HCT116 (cell line): ENCODE measurements around the gene SAMD4A.

Experiments
- JUND ChIP-seq: IDR thresholded peaks from 2 replicates; pipeline ENCODE4 v1.6.1; 2012
- SIN3A ChIP-seq: IDR thresholded peaks from 2 replicates; pipeline ENCODE4 v1.6.1; 2012; ENCODE audit warnings: low read depth
- YY1 ChIP-seq: IDR thresholded peaks from 2 replicates; pipeline ENCODE4 v1.6.1; 2011; ENCODE audit warnings: low read length, low read depth, moderate library complexity, mild to moderate bottlenecking; ENCODE audit not compliant: insufficient replicate concordance; ENCODE audit errors: extremely low read depth
- TF ChIP-seq, protein P1 (sequence below), 3 experiments: fragments of 200-600 bp in 1 of 3; sonication (generic) in 1 of 3; IDR thresholded peaks in 2 of 3; conservative IDR thresholded peaks in 1 of 3; 2 replicates each; pipeline ENCODE4 v1.5.1; 2012 to 2017; ENCODE audit warnings: low read depth in 2 of 3, low read length in 2 of 3, antibody characterized with exemption in 1 of 3, borderline replicate concordance in 1 of 3, control low read depth in 1 of 3, mild to moderate bottlenecking in 1 of 3, mixed read lengths in 1 of 3, mixed run types in 1 of 3, moderate library complexity in 1 of 3; ENCODE audit not compliant: insufficient read depth in 1 of 3

DNA sequence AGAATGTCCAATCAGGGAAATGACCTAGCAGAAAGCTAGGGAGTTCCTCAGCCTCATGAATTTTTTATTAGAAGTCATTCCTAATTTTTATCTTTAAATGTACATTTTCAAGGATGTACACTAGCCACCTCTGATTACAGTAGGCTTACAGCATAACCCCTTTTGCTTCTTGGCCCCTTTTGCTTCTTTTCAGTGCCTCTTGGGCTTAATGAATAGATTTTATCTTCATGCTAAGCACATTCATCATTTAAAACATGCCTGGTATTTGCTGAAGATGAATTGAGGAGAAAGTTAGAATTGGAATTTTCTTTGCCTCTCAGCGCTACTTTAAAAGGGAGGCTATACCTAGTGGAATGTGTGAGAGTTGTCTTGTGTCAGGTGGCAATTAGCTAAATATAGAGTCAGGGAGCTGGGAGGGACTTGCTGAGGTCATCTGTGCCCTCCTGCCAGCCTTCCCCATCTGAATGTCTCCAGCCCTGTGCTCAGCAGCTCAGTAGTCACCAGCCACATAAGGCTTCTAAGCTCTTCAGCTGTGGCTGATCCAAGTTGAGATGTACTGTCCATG, 132.1 kb downstream of the SAMD4A start:
- TF ChIP-seq, protein P1, sequence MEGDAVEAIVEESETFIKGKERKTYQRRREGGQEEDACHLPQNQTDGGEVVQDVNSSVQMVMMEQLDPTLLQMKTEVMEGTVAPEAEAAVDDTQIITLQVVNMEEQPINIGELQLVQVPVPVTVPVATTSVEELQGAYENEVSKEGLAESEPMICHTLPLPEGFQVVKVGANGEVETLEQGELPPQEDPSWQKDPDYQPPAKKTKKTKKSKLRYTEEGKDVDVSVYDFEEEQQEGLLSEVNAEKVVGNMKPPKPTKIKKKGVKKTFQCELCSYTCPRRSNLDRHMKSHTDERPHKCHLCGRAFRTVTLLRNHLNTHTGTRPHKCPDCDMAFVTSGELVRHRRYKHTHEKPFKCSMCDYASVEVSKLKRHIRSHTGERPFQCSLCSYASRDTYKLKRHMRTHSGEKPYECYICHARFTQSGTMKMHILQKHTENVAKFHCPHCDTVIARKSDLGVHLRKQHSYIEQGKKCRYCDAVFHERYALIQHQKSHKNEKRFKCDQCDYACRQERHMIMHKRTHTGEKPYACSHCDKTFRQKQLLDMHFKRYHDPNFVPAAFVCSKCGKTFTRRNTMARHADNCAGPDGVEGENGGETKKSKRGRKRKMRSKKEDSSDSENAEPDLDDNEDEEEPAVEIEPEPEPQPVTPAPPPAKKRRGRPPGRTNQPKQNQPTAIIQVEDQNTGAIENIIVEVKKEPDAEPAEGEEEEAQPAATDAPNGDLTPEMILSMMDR (IDR thresholded peaks at IDR 0.05 in 2 of 3, conservative IDR thresholded peaks at IDR 0.05 in 1 of 3; ENCODE audit: borderline replicate concordance in 1 of 3, insufficient read depth in 1 of 3, low read depth in 2 of 3, low read length in 2 of 3): no peak
- no peak for TF ChIP-seq YY1
- no peak for TF ChIP-seq JUND
- no peak for TF ChIP-seq SIN3A
